ENCODE results near the gene RAD50. TPM values are rescaled to one million over a fixed set of nuclear protein-coding genes. Genes with fewer than 3 reads are reported as not detected.
"Not testable (repeated sequence)": the region's sequence is repeated elsewhere in the genome, so short reads cannot be mapped to it uniquely, and the experiment has no call there.

The RAD50 gene
- total and polyA plus RNA-seq, 4 donors, result 22.0 to 40.5 (median 29.8) TPM

- Histone ChIP-seq H3K4me3 (ENCODE audit: low read depth, low read length) (no peak overlapping the region), H3K36me3 (ENCODE audit: control insufficient read depth, insufficient read depth, low read length) (peaks cover 3% of the 10 kb centered on the region), H3K27me3 (ENCODE audit: control insufficient read depth, insufficient read depth, low read length) (no peaks in the 10 kb centered on the region), H3K27ac (ENCODE audit: low read depth, low read length) (no peak overlapping the region), H3K9me3 (ENCODE audit: control insufficient read depth, insufficient read depth, low read length) (no peaks in the 10 kb centered on the region), H3K4me1 (ENCODE audit: control insufficient read depth, insufficient read depth, low read length) (no peaks in the 10 kb centered on the region)
- no peak for DNase-seq (ENCODE audit: low read depth in 4 of 6, low spot score in 6 of 6)
- 88% methylated on average over 5 of the region's 7 CpGs for WGBS (ENCODE audit: insufficient coverage)
Observed at GRCh38 chr5:132689513-132689912, 132.7 kb downstream of the RAD50 start.

- WGBS (ENCODE audit: insufficient coverage), result 100% methylated on average over 1 of the region's 3 CpGs
- DNase-seq (ENCODE audit: low read depth in 4 of 6, low spot score in 6 of 6), result no peak
- Histone ChIP-seq H3K36me3 (ENCODE audit: control insufficient read depth, insufficient read depth, low read length) (peaks cover 5% of the 10 kb centered on the region), H3K4me3 (ENCODE audit: low read depth, low read length) (no peak overlapping the region), H3K4me1 (ENCODE audit: control insufficient read depth, insufficient read depth, low read length) (no peaks in the 10 kb centered on the region), H3K9me3 (ENCODE audit: control insufficient read depth, insufficient read depth, low read length) (no peaks in the 10 kb centered on the region), H3K27ac (ENCODE audit: low read depth, low read length) (no peak overlapping the region), H3K27me3 (ENCODE audit: control insufficient read depth, insufficient read depth, low read length) (no peaks in the 10 kb centered on the region)
Observed at GRCh38 chr5:132690156-132690555, 133.4 kb downstream of the RAD50 start.

GRCh38 chr5:132691755-132692631 lies 135.2 kb downstream of the RAD50 start:
- 100% methylated on average over 1 of the region's 5 CpGs for WGBS (ENCODE audit: insufficient coverage)
- not testable (repeated sequence) for H3K36me3 ChIP-seq (ENCODE audit: control insufficient read depth, insufficient read depth, low read length); H3K4me1 ChIP-seq (ENCODE audit: control insufficient read depth, insufficient read depth, low read length); H3K4me3 ChIP-seq (ENCODE audit: low read depth, low read length); H3K9me3 ChIP-seq (ENCODE audit: control insufficient read depth, insufficient read depth, low read length); H3K27me3 ChIP-seq (ENCODE audit: control insufficient read depth, insufficient read depth, low read length); DNase-seq (ENCODE audit: low read depth in 4 of 6, low spot score in 6 of 6); H3K27ac ChIP-seq (ENCODE audit: low read depth, low read length)

GRCh38 chr5:132692632-132692967 lies 135.8 kb downstream of the RAD50 start:
- Histone ChIP-seq H3K36me3 (ENCODE audit: control insufficient read depth, insufficient read depth, low read length) (peaks cover 15% of the 10 kb centered on the region), H3K4me3 (ENCODE audit: low read depth, low read length) (no peak overlapping the region), H3K27me3 (ENCODE audit: control insufficient read depth, insufficient read depth, low read length) (no peaks in the 10 kb centered on the region), H3K4me1 (ENCODE audit: control insufficient read depth, insufficient read depth, low read length) (no peaks in the 10 kb centered on the region), H3K27ac (ENCODE audit: low read depth, low read length) (no peak overlapping the region), H3K9me3 (ENCODE audit: control insufficient read depth, insufficient read depth, low read length) (no peaks in the 10 kb centered on the region)
- DNase-seq (ENCODE audit: low read depth in 4 of 6, low spot score in 6 of 6), result no peak

Other genes starting within 250 kb of the RAD50 start
- gene SLC22A5, start 187.3 kb upstream of the RAD50 start, total RNA-seq, result 1 to 10 TPM; 9.3 to 9.9 TPM
- gene SLC22A5, start 187.3 kb upstream of the RAD50 start, polyA plus RNA-seq (ENCODE audit: insufficient read length in 2 of 2), result 10 to 100 TPM; 12.7 to 12.9 TPM
- 1 to 10 TPM; 7.8 to 8.5 TPM for gene IRF1, start 66.2 kb upstream of the RAD50 start, total RNA-seq
- gene IRF1, start 66.2 kb upstream of the RAD50 start, polyA plus RNA-seq (ENCODE audit: insufficient read length in 2 of 2), result 1 to 10 TPM; 5.8 to 6.9 TPM
- gene IL5, start 13.5 kb upstream of the RAD50 start, total RNA-seq, result under 1 TPM in 1 of 2 donors, not detected in 1; 0.50 TPM
- under 1 TPM in 1 of 2 donors, not detected in 1; 0.86 TPM for gene IL5, start 13.5 kb upstream of the RAD50 start, polyA plus RNA-seq (ENCODE audit: insufficient read length in 2 of 2)
- not detected for gene IL13, start 101.2 kb downstream of the RAD50 start, total RNA-seq
- gene IL13, start 101.2 kb downstream of the RAD50 start, polyA plus RNA-seq (ENCODE audit: insufficient read length in 2 of 2), result under 1 TPM in 1 of 2 donors, not detected in 1; 0.18 TPM
- gene IL4, start 117.0 kb downstream of the RAD50 start, total RNA-seq, result not detected
- gene IL4, start 117.0 kb downstream of the RAD50 start, polyA plus RNA-seq (ENCODE audit: insufficient read length in 2 of 2), result under 1 TPM in 1 of 2 donors, not detected in 1; 0.43 TPM
- 10 to 100 TPM; 42.3 to 97.6 TPM for gene KIF3A, start 180.6 kb downstream of the RAD50 start, total RNA-seq
- gene KIF3A, start 180.6 kb downstream of the RAD50 start, polyA plus RNA-seq (ENCODE audit: insufficient read length in 2 of 2), result 10 to 100 TPM; 84.6 to 88.6 TPM
- gene CCNI2, start 190.4 kb downstream of the RAD50 start, total RNA-seq, result 1 to 10 TPM in 1 of 2 donors, under 1 TPM in 1; 0.69 to 1.3 TPM
- 10 to 100 TPM; 18.5 to 24.0 TPM for gene CCNI2, start 190.4 kb downstream of the RAD50 start, polyA plus RNA-seq (ENCODE audit: insufficient read length in 2 of 2)
- gene SEPTIN8, start 220.3 kb downstream of the RAD50 start, total RNA-seq, result 10 to 100 TPM; 67.9 to 83.2 TPM
- 100 to 1,000 TPM; 131 to 149 TPM for gene SEPTIN8, start 220.3 kb downstream of the RAD50 start, polyA plus RNA-seq (ENCODE audit: insufficient read length in 2 of 2)